H1 (cell line): ENCODE measurements around the gene ZNF57. TPM values are rescaled to one million over a fixed set of nuclear protein-coding genes. Genes with fewer than 3 reads are reported as not detected.

Experiments
- CTCF ChIA-PET: fragments of 300-600 bp; sonication (Branson Sonifier 250); formaldehyde crosslinking; loops from one replicate; lab custom pipeline; 2021; ENCODE audit not compliant: partially characterized antibody; lab: Charles Lee
- POLR2A ChIA-PET: fragments of 300-600 bp; sonication (Branson Sonifier 250); formaldehyde crosslinking; loops from one replicate; lab custom pipeline; 2021; ENCODE audit warnings: inconsistent platforms; ENCODE audit not compliant: partially characterized antibody; lab: Charles Lee
- DNase-seq, 2 experiments: peaks; one replicate each; pipeline versions ENCODE4 v3.0.0 to v3.0.0-alpha.2; 2010 to 2022; ENCODE audit warnings: low spot score in 2 of 2, low read depth in 1 of 2, mixed read lengths in 1 of 2
- FAIRE-seq: peaks from 2 replicates; lab custom pipeline; 2011; peaks lifted over from hg19 to GRCh38; lab: Jason Lieb, UNC
- H2AFZ ChIP-seq: 2 replicates; pipeline ENCODE4 v1.8.1; 2012; ENCODE audit warnings: low read length, inconsistent platforms
- H2AK5ac ChIP-seq: 2 replicates; pipeline ENCODE4 v1.6.1; 2013; ENCODE audit warnings: low read depth, low read length
- H2BK120ac ChIP-seq: replicated peaks from 2 replicates; pipeline ENCODE3; 2013; ENCODE audit warnings: low read depth, low read length, inconsistent platforms
- H2BK12ac ChIP-seq: 2 replicates; pipeline ENCODE4 v1.6.1; 2013; ENCODE audit warnings: low read depth, low read length
- H2BK15ac ChIP-seq: 2 replicates; pipeline ENCODE4 v1.6.1; 2013; ENCODE audit warnings: low read length
- H2BK20ac ChIP-seq: 2 replicates; pipeline ENCODE4 v1.6.1; 2013; ENCODE audit warnings: low read length
- H2BK5ac ChIP-seq: 2 replicates; pipeline ENCODE4 v1.6.1; 2013; ENCODE audit warnings: low read depth, low read length
- H3K14ac ChIP-seq: 2 replicates; pipeline ENCODE4 v1.6.1; 2013; ENCODE audit warnings: inconsistent platforms; ENCODE audit not compliant: insufficient read length
- H3K18ac ChIP-seq: 2 replicates; pipeline ENCODE4 v1.6.1; 2013; ENCODE audit warnings: low read length; ENCODE audit errors: extremely low read depth
- H3K23ac ChIP-seq: 2 replicates; pipeline ENCODE4 v1.6.1; 2013; ENCODE audit warnings: inconsistent platforms; ENCODE audit not compliant: insufficient read length
- H3K23me2 ChIP-seq: 2 replicates; pipeline ENCODE4 v1.6.1; 2013; ENCODE audit warnings: low read depth, low read length
- H3K27ac ChIP-seq: 2 replicates; pipeline ENCODE4 v1.6.1; 2011; ENCODE audit warnings: low read depth, low read length, inconsistent platforms
- H3K27me3 ChIP-seq, 4 experiments: replicated peaks in 1 of 4; 1 replicate in 1 of 4; 2 replicates in 3 of 4; pipeline versions ENCODE4 v1.6.1 to v1.8.1; 2011 to 2013; ENCODE audit warnings: low read length in 3 of 4, mild to moderate bottlenecking in 3 of 4, inconsistent platforms in 2 of 4, mixed read lengths in 2 of 4, moderate library complexity in 1 of 4; ENCODE audit not compliant: control insufficient read depth in 3 of 4, insufficient read depth in 3 of 4; ENCODE audit errors: extremely low read depth in 1 of 4
- H3K36me3 ChIP-seq, 4 experiments: 2 replicates each; pipeline versions ENCODE4 v1.6.1 to v1.8.1; 2011 to 2013; ENCODE audit warnings: mild to moderate bottlenecking in 4 of 4, low read length in 3 of 4, moderate library complexity in 2 of 4, control low read depth in 1 of 4, inconsistent platforms in 1 of 4; ENCODE audit not compliant: insufficient read depth in 4 of 4, control insufficient read depth in 2 of 4
- H3K4ac ChIP-seq: replicated peaks from 2 replicates; pipeline ENCODE3; 2013; ENCODE audit warnings: low read length, low read depth, mixed read lengths, inconsistent platforms; ENCODE audit not compliant: insufficient read length
- H3K4me1 ChIP-seq, 4 experiments: replicated peaks in 1 of 4; 1 replicate in 1 of 4; 2 replicates in 3 of 4; pipeline versions ENCODE4 v1.6.1 to v1.8.1; 2011 to 2013; ENCODE audit warnings: low read length in 3 of 4, inconsistent platforms in 2 of 4, mixed read lengths in 1 of 4; ENCODE audit not compliant: insufficient read depth in 4 of 4, control insufficient read depth in 3 of 4
- H3K4me2 ChIP-seq, 2 experiments: 2 replicates each; pipeline versions ENCODE4 v1.6.1 to v1.8.1; 2011 to 2013; ENCODE audit warnings: low read depth in 2 of 2, low read length in 2 of 2, control low read depth in 1 of 2, inconsistent platforms in 1 of 2, mild to moderate bottlenecking in 1 of 2; ENCODE audit not compliant: insufficient read depth in 1 of 2
- H3K4me3 ChIP-seq, 4 experiments: fragments of 200-600, 300-600 bp in 1 of 4; sonication (generic), shearing (Covaris generic), sonication (Bioruptor Twin) in 1 of 4; 2 replicates each; pipeline versions ENCODE4 v1.5.1 to v1.8.1; 2011 to 2016; ENCODE audit warnings: low read length in 4 of 4, low read depth in 3 of 4, control low read depth in 2 of 4, inconsistent platforms in 2 of 4, mild to moderate bottlenecking in 2 of 4, mixed read lengths in 1 of 4, moderate library complexity in 1 of 4; ENCODE audit not compliant: insufficient read depth in 2 of 4; ENCODE audit errors: extremely low read depth in 1 of 4
- H3K56ac ChIP-seq: replicated peaks from 2 replicates; pipeline ENCODE3; 2013; ENCODE audit warnings: low read depth, mild to moderate bottlenecking, mixed read lengths, low read length, inconsistent platforms; ENCODE audit not compliant: insufficient read length
- H3K79me1 ChIP-seq: 2 replicates; pipeline ENCODE4 v1.6.1; 2013; ENCODE audit warnings: low read depth, low read length, control low read depth
- H3K79me2 ChIP-seq, 2 experiments: 2 replicates each; pipeline versions ENCODE4 v1.6.1 to v1.8.1; 2012 to 2013; ENCODE audit warnings: low read length in 2 of 2, mild to moderate bottlenecking in 2 of 2, inconsistent platforms in 1 of 2; ENCODE audit not compliant: insufficient read depth in 2 of 2, control insufficient read depth in 1 of 2
- H3K9ac ChIP-seq, 4 experiments: replicated peaks in 1 of 4; 1 replicate in 1 of 4; 2 replicates in 3 of 4; pipeline versions ENCODE4 v1.6.1 to v1.8.1; 2011 to 2013; ENCODE audit warnings: low read depth in 3 of 4, low read length in 3 of 4, control low read depth in 2 of 4, mild to moderate bottlenecking in 2 of 4, moderate library complexity in 2 of 4, inconsistent platforms in 1 of 4; ENCODE audit errors: extremely low read depth in 1 of 4
- H3K9me3 ChIP-seq, 2 experiments: 2 replicates each; pipeline versions ENCODE4 v1.6.1 to v1.8.1; 2012 to 2013; ENCODE audit warnings: mild to moderate bottlenecking in 2 of 2, moderate library complexity in 2 of 2, control low read depth in 1 of 2, inconsistent platforms in 1 of 2, low read depth in 1 of 2, low read length in 1 of 2, mixed read lengths in 1 of 2; ENCODE audit not compliant: insufficient read depth in 2 of 2
- H4K20me1 ChIP-seq, 2 experiments: replicated peaks in 1 of 2; 2 replicates each; pipeline versions ENCODE3 to v1.8.1; 2011 to 2013; ENCODE audit warnings: inconsistent platforms in 2 of 2, low read length in 2 of 2, mild to moderate bottlenecking in 1 of 2; ENCODE audit not compliant: insufficient read depth in 2 of 2, control insufficient read depth in 1 of 2
- H4K5ac ChIP-seq: 2 replicates; pipeline ENCODE4 v1.6.1; 2013; ENCODE audit warnings: low read length, low read depth, mixed read lengths, inconsistent platforms; ENCODE audit not compliant: insufficient read length
- H4K8ac ChIP-seq: 2 replicates; pipeline ENCODE4 v1.8.0; 2013; ENCODE audit warnings: mild to moderate bottlenecking, moderate library complexity, low read length, inconsistent platforms; ENCODE audit not compliant: insufficient read depth; ENCODE audit errors: extremely low read depth
- H4K91ac ChIP-seq: replicated peaks from 2 replicates; pipeline ENCODE3; 2013; ENCODE audit warnings: low read length, mixed read lengths, inconsistent platforms; ENCODE audit not compliant: insufficient read length
- BRCA1 ChIP-seq: IDR thresholded peaks from 2 replicates; pipeline ENCODE4 v1.6.1; 2012; ENCODE audit warnings: low read depth, low read length, improper control_type of control experiment
- CBX5 ChIP-seq: fragments of 300-800, 300-1000 bp; sonication (generic); IDR thresholded peaks from 2 replicates; pipeline ENCODE4 v1.7.1; 2016; ENCODE audit warnings: antibody characterized with exemption, low read length, low read depth
- CHD2 ChIP-seq: IDR thresholded peaks from 2 replicates; pipeline ENCODE4 v1.6.1; 2012; ENCODE audit warnings: low read length, improper control_type of control experiment
- HDAC6 ChIP-seq: IDR thresholded peaks from one replicate; pipeline ENCODE4 v1.7.1; 2012; ENCODE audit warnings: low read depth, mild to moderate bottlenecking, inconsistent platforms, low read length, moderate library complexity
- NANOG ChIP-seq: IDR thresholded peaks from 2 replicates; pipeline ENCODE4 v1.6.1; 2011; ENCODE audit warnings: low read length, low read depth, mild to moderate bottlenecking, inconsistent platforms; ENCODE audit not compliant: insufficient read depth, poor library complexity, severe bottlenecking
- POU5F1 ChIP-seq: IDR thresholded peaks from 2 replicates; pipeline ENCODE4 v1.6.1; 2011; ENCODE audit warnings: low read depth, mild to moderate bottlenecking, low read length, moderate library complexity
- RBBP5 ChIP-seq: IDR thresholded peaks from 2 replicates; pipeline ENCODE4 v1.7.1; 2012; ENCODE audit warnings: low read depth, mild to moderate bottlenecking, inconsistent platforms, low read length, moderate library complexity, borderline replicate concordance
- TAF1 ChIP-seq: IDR thresholded peaks from 2 replicates; pipeline ENCODE4 v1.6.1; 2011; ENCODE audit warnings: mild to moderate bottlenecking, low read depth, low read length
- TBP ChIP-seq: IDR thresholded peaks from 2 replicates; pipeline ENCODE4 v1.6.1; 2011; ENCODE audit warnings: low read depth, low read length, improper control_type of control experiment
- ZNF274 ChIP-seq: IDR thresholded peaks from 2 replicates; pipeline ENCODE4 v1.7.0; 2012; ENCODE audit warnings: low read length, borderline replicate concordance; ENCODE audit errors: extremely low read depth
- WGBS, 2 experiments: shearing (Covaris generic) in 1 of 2; methylation state at CpG; one replicate each; pipeline versions ENCODE4 v1.1.6 to v1.1.7; 2013 to 2015; ENCODE audit warnings: low lambda C conversion rate in 2 of 2, mixed read lengths in 2 of 2, inconsistent platforms in 1 of 2, low coverage in 1 of 2, missing lambda C conversion rate in 1 of 2; ENCODE audit not compliant: insufficient replicate concordance in 2 of 2, insufficient coverage in 1 of 2, insufficient read length in 1 of 2; ENCODE audit errors: extremely low coverage in 1 of 2, missing lambda C conversion rate in 1 of 2; 5-methylcytosine and 5-hydroxymethylcytosine counted together
- polyA plus RNA-seq, 7 experiments: library from polyadenylated mRNA; depleted of rRNA in 3 of 7; stranded (reverse) in 5 of 7; unstranded in 2 of 7; fragments of >200 nt in 5 of 7; fragments of 200-250 nt in 2 of 7; gene quantifications; 1 replicate in 5 of 7; 2 replicates in 1 of 7; 4 replicates in 1 of 7; pipeline versions ENCODE4 v1.2.1 to v1.2.3, GENCODE V29; 2011 to 2013; ENCODE audit warnings: missing spikeins in 2 of 7, mixed read lengths in 2 of 7
- total RNA-seq: library from RNA; stranded (reverse); fragmentation: NEBNext Ultra II Directional; extraction: Animal tissue kit (Norgen Biotek cat#: 25700); gene quantifications from 2 replicates; pipeline ENCODE4 v1.2.1, GENCODE V29; 2021
- TF ChIP-seq, protein P1 (sequence below): IDR thresholded peaks from 2 replicates; pipeline ENCODE4 v1.6.1; 2011; ENCODE audit warnings: low read length, improper control_type of control experiment
- TF ChIP-seq, protein P2 (sequence below): IDR thresholded peaks from 2 replicates; pipeline ENCODE4 v1.6.1; 2012; ENCODE audit warnings: low read length, inconsistent platforms

The ZNF57 gene
- total and polyA plus RNA-seq, 2 of the 8 experiments (the other 6 are each of a cell fraction or from before 2014, with no cell fraction given), result 4.9 to 8.9 TPM

DNA sequence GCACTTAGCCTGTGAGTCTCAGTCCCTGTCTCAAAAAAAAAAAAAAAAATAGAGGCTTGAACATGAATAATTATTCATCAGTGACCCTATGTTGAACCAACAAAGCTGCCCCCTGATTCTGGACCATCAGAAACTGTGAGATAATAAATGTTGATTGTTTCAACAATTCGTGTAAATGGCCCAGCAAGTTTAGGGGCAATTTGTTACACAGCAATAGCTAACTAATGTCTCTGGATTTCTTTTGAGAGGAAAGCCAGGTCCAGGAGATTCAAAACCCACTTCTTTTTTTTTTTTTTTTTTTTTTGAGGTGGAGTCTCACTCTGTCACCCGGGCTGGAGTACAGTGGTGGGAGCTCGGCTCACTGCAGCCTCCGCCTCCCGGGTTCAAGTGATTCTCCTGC lies 64.1 kb downstream of the ZNF57 start:
- no peak for FAIRE-seq
- no peak overlapping the region for H2BK12ac ChIP-seq
- 93% methylated on average over 5 of the region's 5 CpGs; no CpG with 5 or more reads in 1 of the 2 experiments for WGBS, 2 experiments
- TF ChIP-seq NANOG (no peak), CHD2 (no peak), TBP (no peak), TAF1 (no peak), BRCA1 (no peak), RBBP5 (no peak), CBX5 (no peak), ZNF274 (no peak), POU5F1 (no peak), HDAC6 (no peak)
- TF ChIP-seq, protein P1, sequence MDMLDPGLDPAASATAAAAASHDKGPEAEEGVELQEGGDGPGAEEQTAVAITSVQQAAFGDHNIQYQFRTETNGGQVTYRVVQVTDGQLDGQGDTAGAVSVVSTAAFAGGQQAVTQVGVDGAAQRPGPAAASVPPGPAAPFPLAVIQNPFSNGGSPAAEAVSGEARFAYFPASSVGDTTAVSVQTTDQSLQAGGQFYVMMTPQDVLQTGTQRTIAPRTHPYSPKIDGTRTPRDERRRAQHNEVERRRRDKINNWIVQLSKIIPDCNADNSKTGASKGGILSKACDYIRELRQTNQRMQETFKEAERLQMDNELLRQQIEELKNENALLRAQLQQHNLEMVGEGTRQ, result no peak
- TF ChIP-seq, protein P2, sequence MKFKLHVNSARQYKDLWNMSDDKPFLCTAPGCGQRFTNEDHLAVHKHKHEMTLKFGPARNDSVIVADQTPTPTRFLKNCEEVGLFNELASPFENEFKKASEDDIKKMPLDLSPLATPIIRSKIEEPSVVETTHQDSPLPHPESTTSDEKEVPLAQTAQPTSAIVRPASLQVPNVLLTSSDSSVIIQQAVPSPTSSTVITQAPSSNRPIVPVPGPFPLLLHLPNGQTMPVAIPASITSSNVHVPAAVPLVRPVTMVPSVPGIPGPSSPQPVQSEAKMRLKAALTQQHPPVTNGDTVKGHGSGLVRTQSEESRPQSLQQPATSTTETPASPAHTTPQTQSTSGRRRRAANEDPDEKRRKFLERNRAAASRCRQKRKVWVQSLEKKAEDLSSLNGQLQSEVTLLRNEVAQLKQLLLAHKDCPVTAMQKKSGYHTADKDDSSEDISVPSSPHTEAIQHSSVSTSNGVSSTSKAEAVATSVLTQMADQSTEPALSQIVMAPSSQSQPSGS, result no peak

More for the DNA sequence above, 64.1 kb downstream of the ZNF57 start:
- no peak overlapping the region for H4K8ac ChIP-seq
- no peak for DNase-seq
- no peaks in the 10 kb centered on the region for H3K27me3 ChIP-seq
- H2BK120ac ChIP-seq, result no peak overlapping the region
- H3K14ac ChIP-seq, result no peak overlapping the region
- no peak overlapping the region for H4K5ac ChIP-seq
- H3K4me1 ChIP-seq, result no peaks in the 10 kb centered on the region
- no peak overlapping the region for H2BK20ac ChIP-seq
- no peaks in the 10 kb centered on the region for H3K36me3 ChIP-seq
- H2BK15ac ChIP-seq, result no peak overlapping the region
- H4K91ac ChIP-seq, result no peak overlapping the region
- no peak overlapping the region for H3K9ac ChIP-seq
- no peak overlapping the region for H3K23ac ChIP-seq
- ChIA-PET POLR2A (interaction anchor here (0.6 kb wide), 1 partner anchor 251 kb away, joined by 3 read pairs; no protein-coding TSS in a partner anchor), CTCF (interaction anchor here (0.6 to 18.9 kb wide), 11 partner anchors 8 to 199 kb away, joined by 3 to 260 read pairs (median 3); no protein-coding TSS in a partner anchor)
- H3K23me2 ChIP-seq, result no peaks in the 10 kb centered on the region
- no peaks in the 10 kb centered on the region for H4K20me1 ChIP-seq
- H3K9me3 ChIP-seq, result no peaks in the 10 kb centered on the region
- no peak overlapping the region for H3K27ac ChIP-seq
- H3K56ac ChIP-seq, result no peak overlapping the region
- no peaks in the 10 kb centered on the region for H3K79me1 ChIP-seq
- no peak overlapping the region for H3K4me3 ChIP-seq
- no peak overlapping the region for H3K18ac ChIP-seq
- no peak overlapping the region for H2AFZ ChIP-seq
- no peak overlapping the region for H3K4ac ChIP-seq
- H2AK5ac ChIP-seq, result no peak overlapping the region
- no peaks in the 10 kb centered on the region for H3K79me2 ChIP-seq
- H3K4me2 ChIP-seq, result no peak overlapping the region
- H2BK5ac ChIP-seq, result no peak overlapping the region
